Cardiac fibroblast (primary cell): ENCODE measurements around the gene PGGT1B.

Source experiments
- DNase-seq, 2 donors: peaks; one replicate each; pipeline versions ENCODE4 v3.0.0 to v3.0.0-alpha.2; 2010; ENCODE audit warnings: low read depth in 2 of 2
- H3K4me3 ChIP-seq, 2 donors: replicated peaks in 1 of 2; 1 replicate in 1 of 2; 2 replicates in 1 of 2; pipeline ENCODE4 v1.5.1; 2011; ENCODE audit warnings: low read depth in 2 of 2, low read length in 2 of 2, mild to moderate bottlenecking in 2 of 2, moderate library complexity in 1 of 2
- CTCF ChIP-seq: IDR thresholded peaks from one replicate; pipeline ENCODE4 v1.5.1; 2011; ENCODE audit warnings: low read depth, mild to moderate bottlenecking, low read length, inconsistent platforms

PGGT1B gene

GRCh38 chr5:115243412-115243811 is 19.3 kb downstream of the PGGT1B start:
- no peak for TF ChIP-seq CTCF
- DNase-seq: peak; percentile 42 to 60
- H3K4me3 ChIP-seq: no peak overlapping the region

- no peak for DNase-seq
- TF ChIP-seq CTCF: no peak
- H3K4me3 ChIP-seq: no peak overlapping the region
Measured at GRCh38 chr5:115241881-115242642, 20.6 kb downstream of the PGGT1B start.

GRCh38 chr5:115237066-115237465 is 25.6 kb downstream of the PGGT1B start:
- no peak for TF ChIP-seq CTCF
- no peak overlapping the region for H3K4me3 ChIP-seq
- no peak for DNase-seq

DNA sequence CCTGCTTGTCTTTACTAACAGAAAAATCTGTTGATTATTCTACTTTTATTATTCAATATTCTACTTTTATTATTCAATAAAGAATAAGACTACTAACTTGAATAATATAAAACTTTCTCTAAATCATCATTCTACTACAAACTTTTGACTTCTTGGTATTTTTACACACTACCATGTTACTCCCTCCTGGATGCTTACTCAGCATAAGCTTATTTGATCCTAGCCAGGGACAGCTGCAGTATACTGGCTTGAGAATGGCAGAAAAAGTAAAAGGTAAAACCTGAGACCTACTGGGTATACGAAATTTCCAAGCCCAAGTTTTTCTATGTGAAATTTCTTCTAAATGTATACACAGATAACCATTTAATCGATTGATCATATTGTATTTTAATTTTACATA is 26.1 kb downstream of the PGGT1B start:
- TF ChIP-seq CTCF: no peak
- no peak overlapping the region for H3K4me3 ChIP-seq
- no peak for DNase-seq

DNA sequence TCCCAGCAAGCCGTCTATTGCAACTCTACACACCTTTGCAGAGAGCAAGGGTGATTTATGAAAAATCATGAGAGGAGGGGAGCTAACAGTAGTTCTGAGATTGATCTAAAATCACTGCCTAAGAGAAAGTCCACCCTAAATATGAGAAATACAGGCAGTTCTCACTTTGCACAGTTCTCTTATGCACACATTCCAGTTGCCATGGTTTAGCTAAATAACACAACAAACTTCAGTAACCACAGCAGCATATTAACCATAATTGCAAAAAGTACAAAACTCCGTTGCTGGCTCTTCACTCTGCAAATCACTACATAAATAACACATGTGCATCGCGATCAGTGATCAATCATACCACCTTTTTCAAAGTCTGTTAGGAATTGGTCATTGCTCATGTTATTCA is 31.1 kb downstream of the PGGT1B start:
- H3K4me3 ChIP-seq: no peak overlapping the region
- peak in 1 of 2 donors; percentile 7 for DNase-seq
- TF ChIP-seq CTCF: no peak

GRCh38 chr5:115229606-115230005 is 33.1 kb downstream of the PGGT1B start:
- no peak for DNase-seq
- no peak for TF ChIP-seq CTCF
- H3K4me3 ChIP-seq: no peak overlapping the region

DNA sequence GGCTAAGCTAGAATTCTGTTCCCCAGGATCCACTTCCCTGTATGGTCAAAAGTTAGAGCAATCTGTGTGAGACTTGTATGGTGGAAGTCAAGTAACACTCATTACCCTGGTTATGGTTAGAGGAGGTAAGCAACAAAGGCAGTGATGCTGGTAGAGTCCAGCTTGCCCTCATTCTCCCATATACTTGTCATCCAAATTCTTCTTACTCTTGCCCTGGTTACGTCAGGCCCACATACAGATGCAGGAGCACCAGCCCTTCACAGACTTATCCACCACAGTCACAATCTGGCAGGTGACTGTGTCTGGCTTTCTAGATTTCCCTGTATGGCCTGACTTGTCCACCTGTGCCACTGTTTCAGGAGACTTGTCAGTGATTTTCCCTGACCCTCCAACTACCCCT is 35.4 kb downstream of the PGGT1B start:
- no peak overlapping the region for H3K4me3 ChIP-seq
- no peak for DNase-seq
- TF ChIP-seq CTCF: no peak
